Mucosa of rectum (tissue), 2 donors: Measurements from ENCODE around the gene GALNT3.

Source experiments
- H3K27ac ChIP-seq, 2 donors: one replicate each; pipeline ENCODE4 v1.7.0; 2013; ENCODE audit warnings: inconsistent platforms in 2 of 2, low read depth in 2 of 2, low read length in 2 of 2
- H3K27me3 ChIP-seq, 2 donors: one replicate each; pipeline ENCODE4 v1.7.0; 2013; ENCODE audit warnings: low read length in 2 of 2; ENCODE audit not compliant: control insufficient read depth in 2 of 2, insufficient read depth in 2 of 2
- H3K36me3 ChIP-seq, 2 donors: one replicate each; pipeline ENCODE4 v1.7.0; 2013; ENCODE audit warnings: low read length in 2 of 2; ENCODE audit not compliant: control insufficient read depth in 2 of 2, insufficient read depth in 2 of 2
- H3K4me1 ChIP-seq, 2 donors: one replicate each; pipeline ENCODE4 v1.7.0; 2013; ENCODE audit warnings: low read length in 2 of 2, mild to moderate bottlenecking in 1 of 2; ENCODE audit not compliant: control insufficient read depth in 2 of 2, insufficient read depth in 2 of 2
- H3K4me3 ChIP-seq, 2 donors: one replicate each; pipeline ENCODE4 v1.7.0; 2013; ENCODE audit warnings: low read length in 2 of 2
- H3K9ac ChIP-seq, 2 donors: one replicate each; pipeline ENCODE4 v1.7.0; 2013; ENCODE audit warnings: low read length in 2 of 2, low read depth in 1 of 2, mild to moderate bottlenecking in 1 of 2
- H3K9me3 ChIP-seq, 2 donors: one replicate each; pipeline ENCODE4 v1.7.0; 2013; ENCODE audit warnings: low read length in 2 of 2; ENCODE audit not compliant: control insufficient read depth in 2 of 2
- donor health status: healthy.
- donor health status: Normal muscosa, but diverticular disease.

The GALNT3 gene

DNA sequence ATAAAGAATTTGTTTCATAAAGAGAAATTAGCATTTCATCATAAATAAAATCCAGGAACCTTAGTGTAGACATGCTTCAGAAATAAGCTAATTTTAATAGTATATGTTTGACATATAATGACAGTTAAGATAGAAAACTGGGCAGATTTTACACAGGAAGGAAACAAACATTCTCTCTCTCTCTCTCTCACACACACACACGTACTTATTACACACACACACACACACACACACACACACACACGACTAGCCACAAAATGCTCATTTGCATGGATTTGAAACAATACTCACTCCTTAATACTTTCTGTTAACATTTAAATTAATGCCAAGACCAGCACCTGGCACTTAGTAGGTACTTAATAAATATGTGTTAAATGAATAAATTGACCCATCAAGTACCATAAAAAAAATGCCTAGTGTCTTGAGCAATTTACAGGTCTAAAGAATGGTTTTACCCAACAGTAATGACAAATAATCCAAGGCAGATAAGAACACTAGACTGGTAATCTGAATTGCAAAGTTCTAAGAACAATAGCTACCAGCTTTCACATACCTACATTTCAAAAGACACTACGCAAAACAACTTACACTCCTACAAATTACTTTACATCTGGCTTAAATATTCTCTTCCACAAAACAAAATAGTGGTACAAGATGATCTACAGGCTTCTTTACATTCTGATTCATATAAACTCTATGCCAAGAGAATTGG is 2.9 kb upstream of the GALNT3 start:
- Histone ChIP-seq H3K27ac (no peak overlapping the region), H3K27me3 (peaks cover 0 to 3% of the 10 kb centered on the region in 2 donors), H3K4me3 (no peak overlapping the region), H3K36me3 (no peaks in the 10 kb centered on the region), H3K9me3 (no peaks in the 10 kb centered on the region), H3K9ac (no peak overlapping the region), H3K4me1 (peaks cover 10 to 12% of the 10 kb centered on the region in 2 donors)

DNA sequence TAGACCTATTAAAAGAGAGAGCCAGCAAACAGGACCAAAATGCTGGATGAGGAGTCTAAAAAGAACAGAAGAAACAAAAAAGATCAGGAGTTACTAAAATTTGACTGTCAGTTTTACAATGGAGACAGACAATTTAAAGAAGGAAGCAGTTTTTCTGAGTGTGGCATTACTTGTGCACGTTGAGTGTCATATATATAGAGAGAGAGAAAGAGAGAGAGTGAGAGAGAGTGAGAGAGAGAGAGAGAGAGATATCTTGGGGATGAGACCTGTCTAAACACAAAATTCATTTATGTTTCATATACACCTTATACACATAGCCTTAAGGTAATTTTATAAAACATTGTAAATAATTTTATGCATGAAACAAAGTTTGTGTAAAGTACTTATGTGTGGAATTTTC is 2.1 kb upstream of the GALNT3 start:
- Histone ChIP-seq H3K9ac (no peak overlapping the region), H3K27me3 (peaks cover 0 to 3% of the 10 kb centered on the region in 2 donors), H3K9me3 (no peaks in the 10 kb centered on the region), H3K4me3 (no peak overlapping the region), H3K36me3 (no peaks in the 10 kb centered on the region), H3K4me1 (peaks cover 13 to 15% of the 10 kb centered on the region in 2 donors), H3K27ac (no peak overlapping the region)

DNA sequence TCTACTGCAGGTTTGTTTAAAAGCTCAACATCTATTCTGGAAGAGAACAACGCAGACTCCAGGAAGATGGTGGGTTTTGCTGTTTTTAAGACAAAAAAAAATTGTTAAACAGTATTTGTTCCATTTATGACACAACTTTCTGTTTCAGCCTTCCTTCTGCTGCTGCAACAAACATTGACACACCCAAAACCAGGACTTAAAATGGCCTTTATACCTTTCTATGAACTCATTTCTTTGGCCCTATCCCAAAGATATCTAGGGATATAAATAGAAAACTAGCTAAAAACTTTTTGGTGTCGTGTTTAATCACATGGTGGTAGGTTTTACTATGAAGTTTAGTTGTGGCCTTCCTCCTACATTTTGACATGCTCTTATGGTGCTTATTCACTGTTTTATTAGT is 964 bp upstream of the GALNT3 start:
- Histone ChIP-seq H3K9ac (peak overlapping the region; percentile 79 to 98), H3K27me3 (peaks cover 0 to 3% of the 10 kb centered on the region in 2 donors), H3K9me3 (no peaks in the 10 kb centered on the region), H3K4me3 (peak overlapping the region; percentile 71 to 95), H3K4me1 (peaks cover 13 to 17% of the 10 kb centered on the region in 2 donors), H3K36me3 (no peaks in the 10 kb centered on the region), H3K27ac (peak overlapping the region; percentile 93 to 99)

DNA sequence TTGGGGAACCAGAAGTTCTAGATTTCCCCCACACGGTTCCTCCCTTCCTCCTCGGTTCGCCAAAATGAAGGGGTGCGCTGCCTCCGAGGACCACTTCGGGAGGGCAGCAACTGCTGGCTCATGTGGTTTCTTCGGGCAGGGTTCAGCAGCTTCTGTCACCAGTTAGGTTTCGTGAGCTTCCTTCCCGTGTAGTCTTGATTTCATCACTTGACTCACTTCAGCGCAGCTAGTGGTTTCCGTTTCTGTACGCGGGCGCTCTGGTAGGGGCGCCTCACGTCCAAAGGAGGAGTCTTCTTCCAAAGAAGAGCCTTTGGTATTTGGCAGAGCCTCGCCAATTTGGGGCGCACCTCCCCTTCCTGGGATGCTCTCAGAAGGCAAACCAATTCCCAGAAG is 485 bp upstream of the GALNT3 start:
- peaks cover 13 to 17% of the 10 kb centered on the region in 2 donors for H3K4me1 ChIP-seq
- H3K9ac ChIP-seq = peak overlapping the region; percentile 79 to 98
- H3K27me3 ChIP-seq = peaks cover 0 to 3% of the 10 kb centered on the region in 2 donors
- H3K9me3 ChIP-seq = no peaks in the 10 kb centered on the region
- no peaks in the 10 kb centered on the region for H3K36me3 ChIP-seq
- H3K27ac ChIP-seq = peak overlapping the region; percentile 93 to 99
- H3K4me3 ChIP-seq = peak overlapping the region; percentile 71 to 95

- Histone ChIP-seq H3K4me1 (peaks cover 13 to 17% of the 10 kb centered on the region in 2 donors), H3K27me3 (peaks cover 0 to 3% of the 10 kb centered on the region in 2 donors), H3K4me3 (peak overlapping the region; percentile 71 to 95), H3K9me3 (no peaks in the 10 kb centered on the region), H3K36me3 (no peaks in the 10 kb centered on the region), H3K9ac (peak overlapping the region; percentile 77 to 79), H3K27ac (peak overlapping the region; percentile 93 to 99)
Measured at GRCh38 chr2:165793161-165793778, 777 bp downstream of the GALNT3 start.

DNA sequence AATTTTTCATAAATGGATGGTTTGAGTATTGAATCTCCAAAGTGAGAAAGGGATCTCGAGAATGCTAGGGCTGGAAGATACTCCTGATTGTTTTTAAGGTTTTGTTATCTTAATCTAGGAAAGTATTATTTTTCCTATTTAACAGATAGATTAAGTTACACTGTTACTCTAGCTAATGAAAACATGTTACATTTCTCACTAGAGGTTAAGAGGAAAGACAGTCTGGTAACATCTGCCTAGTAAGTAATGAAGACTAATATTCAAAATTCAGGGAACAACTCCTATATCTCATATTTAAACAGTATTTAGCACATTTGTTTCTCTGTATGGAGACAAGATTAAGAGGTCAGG is 2.0 kb downstream of the GALNT3 start:
- Histone ChIP-seq H3K27me3 (peaks cover 0 to 3% of the 10 kb centered on the region in 2 donors), H3K36me3 (no peaks in the 10 kb centered on the region), H3K9ac (peak overlapping the region in 1 of 2 donors; percentile 79), H3K27ac (peak overlapping the region in 1 of 2 donors; percentile 93), H3K4me1 (peaks cover 13 to 17% of the 10 kb centered on the region in 2 donors), H3K4me3 (peak overlapping the region; percentile 71 to 95), H3K9me3 (no peaks in the 10 kb centered on the region)

DNA sequence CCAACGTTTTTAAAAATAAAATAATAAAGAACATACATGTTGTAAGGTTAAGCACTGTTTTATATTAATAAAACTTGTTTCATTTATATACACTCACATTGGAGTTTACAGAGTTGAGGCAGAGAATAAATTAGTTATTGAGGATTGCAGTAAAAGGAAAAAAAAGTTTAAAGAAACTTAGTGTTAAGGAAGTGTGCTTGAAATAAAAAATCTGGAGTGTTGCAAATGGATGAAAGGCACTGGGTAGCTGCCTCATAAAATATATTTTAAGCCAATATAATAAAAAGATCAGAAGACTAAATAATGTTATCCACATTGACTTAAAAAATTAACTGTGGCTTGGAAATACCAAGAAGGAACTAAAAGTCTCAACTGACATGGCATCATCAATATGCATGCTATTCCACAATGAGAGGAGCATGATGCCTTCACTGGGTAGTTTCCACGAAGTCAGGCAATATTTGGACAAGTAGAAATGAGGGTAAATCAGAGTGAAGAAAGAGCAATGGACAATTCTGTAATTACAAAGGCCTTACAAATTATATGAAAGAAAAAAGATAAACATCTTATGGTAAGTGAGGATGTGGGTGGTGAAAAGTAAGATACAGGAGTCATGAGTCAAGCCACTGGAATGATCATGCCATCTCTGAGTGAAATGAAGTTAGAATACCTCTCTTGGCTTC is 2.5 kb downstream of the GALNT3 start:
- H3K4me1 ChIP-seq = peaks cover 13 to 17% of the 10 kb centered on the region in 2 donors
- H3K9ac ChIP-seq = peak overlapping the region in 1 of 2 donors; percentile 79
- peaks cover 0 to 3% of the 10 kb centered on the region in 2 donors for H3K27me3 ChIP-seq
- H3K4me3 ChIP-seq = peak overlapping the region in 1 of 2 donors; percentile 1
- peak overlapping the region in 1 of 2 donors; percentile 27 for H3K27ac ChIP-seq
- H3K36me3 ChIP-seq = no peaks in the 10 kb centered on the region
- no peaks in the 10 kb centered on the region for H3K9me3 ChIP-seq

DNA sequence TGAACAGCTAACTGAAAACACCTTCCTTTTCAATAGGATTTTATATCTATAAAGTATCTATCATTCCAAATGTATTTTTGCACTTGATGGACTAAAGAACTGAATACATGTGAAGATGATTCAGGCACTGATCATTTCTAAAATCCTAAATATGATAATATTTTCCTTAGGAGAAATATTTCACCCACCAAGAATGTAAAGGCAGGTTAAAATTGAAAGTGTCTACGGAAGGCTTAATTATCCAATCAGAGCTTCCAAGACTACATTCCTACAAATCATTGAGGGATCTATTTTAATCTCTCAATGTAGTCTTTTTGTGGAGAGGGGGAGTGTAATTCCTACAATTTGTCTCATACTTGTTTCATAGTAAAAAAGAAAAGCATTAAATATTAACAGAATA is 3.6 kb downstream of the GALNT3 start:
- Histone ChIP-seq H3K9me3 (no peaks in the 10 kb centered on the region), H3K9ac (no peak overlapping the region), H3K36me3 (no peaks in the 10 kb centered on the region), H3K27ac (no peak overlapping the region), H3K4me1 (peaks cover 9 to 11% of the 10 kb centered on the region in 2 donors), H3K27me3 (peaks cover 0 to 3% of the 10 kb centered on the region in 2 donors), H3K4me3 (no peak overlapping the region)

GRCh38 chr2:165787334-165787733 is 6.7 kb downstream of the GALNT3 start:
- Histone ChIP-seq H3K4me3 (no peak overlapping the region), H3K9ac (no peak overlapping the region)

DNA sequence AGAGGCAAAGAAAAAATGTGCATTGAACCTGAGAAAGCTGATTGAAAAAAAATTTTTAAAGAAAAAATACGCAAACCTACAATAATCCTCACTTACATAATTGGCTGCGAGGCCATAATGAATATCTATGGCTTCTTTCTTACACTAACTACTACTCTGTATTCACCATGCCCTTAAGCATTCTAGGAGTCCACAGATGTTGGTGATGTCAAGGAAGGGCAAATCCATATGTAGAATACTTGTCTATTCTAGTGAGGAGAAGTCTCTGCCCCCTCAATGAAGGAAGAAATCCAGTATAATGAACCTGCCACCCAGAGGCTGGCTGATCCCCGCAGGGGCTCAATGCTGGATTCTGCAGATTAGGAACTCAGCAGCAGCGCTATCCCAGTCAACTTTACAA is 14.3 kb downstream of the GALNT3 start:
- H3K4me3 ChIP-seq = no peak overlapping the region

More at GRCh38 chr2:165787334-165787733, 6.7 kb downstream of the GALNT3 start:
- H3K36me3 ChIP-seq = peaks cover 0 to 6% of the 10 kb centered on the region in 2 donors
- H3K4me1 ChIP-seq = peaks cover 4 to 7% of the 10 kb centered on the region in 2 donors
- H3K9me3 ChIP-seq = no peaks in the 10 kb centered on the region
- H3K27me3 ChIP-seq = no peaks in the 10 kb centered on the region
- H3K27ac ChIP-seq = no peak overlapping the region

More for the DNA sequence above, 14.3 kb downstream of the GALNT3 start:
- H3K27me3 ChIP-seq = no peaks in the 10 kb centered on the region
- H3K36me3 ChIP-seq = peaks cover 0 to 6% of the 10 kb centered on the region in 2 donors
- no peak overlapping the region for H3K9ac ChIP-seq
- H3K9me3 ChIP-seq = no peaks in the 10 kb centered on the region
- H3K4me1 ChIP-seq = peaks cover 0 to 9% of the 10 kb centered on the region in 2 donors
- H3K27ac ChIP-seq = no peak overlapping the region
